ENCODE data around the gene TMEM100.

The TMEM100 gene

DNA sequence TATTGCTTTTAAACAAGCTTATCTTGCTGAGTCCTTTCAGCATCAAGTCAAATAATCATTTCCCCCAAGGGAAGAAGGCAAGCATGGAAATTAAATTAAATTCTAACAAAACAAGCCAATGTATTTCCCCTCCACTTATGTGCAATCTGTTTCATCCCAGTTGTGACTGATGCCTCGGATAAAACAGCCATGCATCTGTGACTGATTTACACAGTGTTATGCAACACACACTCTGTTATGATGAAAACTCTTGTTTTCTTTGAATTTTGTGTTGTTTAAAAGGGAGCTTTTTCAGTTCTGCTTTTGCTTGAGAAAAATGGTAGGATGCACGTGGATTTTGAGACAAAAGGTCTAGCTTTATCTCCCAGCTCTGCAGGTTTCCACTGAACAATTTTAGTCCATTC is 32.6 kb downstream of the TMEM100 start:
- H3K9me2 ChIP-seq (replicated peaks; ENCODE audit: low read depth, low read length), result no peaks in the 10 kb centered on the region
- no peaks in the 10 kb centered on the region for H3K4me1 ChIP-seq (ENCODE audit: insufficient read depth, low read length, poor library complexity, severe bottlenecking)
- no peaks in the 10 kb centered on the region for H3K79me2 ChIP-seq (ENCODE audit: insufficient read depth, low read length)
- no peak overlapping the region for H3K4me2 ChIP-seq (ENCODE audit: low read depth, low read length, poor library complexity, severe bottlenecking)
- no peak overlapping the region for H2AFZ ChIP-seq (ENCODE audit: low read length)
- TF ChIP-seq, protein P1, sequence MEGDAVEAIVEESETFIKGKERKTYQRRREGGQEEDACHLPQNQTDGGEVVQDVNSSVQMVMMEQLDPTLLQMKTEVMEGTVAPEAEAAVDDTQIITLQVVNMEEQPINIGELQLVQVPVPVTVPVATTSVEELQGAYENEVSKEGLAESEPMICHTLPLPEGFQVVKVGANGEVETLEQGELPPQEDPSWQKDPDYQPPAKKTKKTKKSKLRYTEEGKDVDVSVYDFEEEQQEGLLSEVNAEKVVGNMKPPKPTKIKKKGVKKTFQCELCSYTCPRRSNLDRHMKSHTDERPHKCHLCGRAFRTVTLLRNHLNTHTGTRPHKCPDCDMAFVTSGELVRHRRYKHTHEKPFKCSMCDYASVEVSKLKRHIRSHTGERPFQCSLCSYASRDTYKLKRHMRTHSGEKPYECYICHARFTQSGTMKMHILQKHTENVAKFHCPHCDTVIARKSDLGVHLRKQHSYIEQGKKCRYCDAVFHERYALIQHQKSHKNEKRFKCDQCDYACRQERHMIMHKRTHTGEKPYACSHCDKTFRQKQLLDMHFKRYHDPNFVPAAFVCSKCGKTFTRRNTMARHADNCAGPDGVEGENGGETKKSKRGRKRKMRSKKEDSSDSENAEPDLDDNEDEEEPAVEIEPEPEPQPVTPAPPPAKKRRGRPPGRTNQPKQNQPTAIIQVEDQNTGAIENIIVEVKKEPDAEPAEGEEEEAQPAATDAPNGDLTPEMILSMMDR (conservative IDR thresholded peaks at IDR 0.05; ENCODE audit: low read length), result no peak
- TF ChIP-seq EZH2phosphoT487 (IDR thresholded peaks at IDR 0.05; ENCODE audit: borderline replicate concordance), result no peak
- H3K4me3 ChIP-seq (ENCODE audit: low read length, poor library complexity, severe bottlenecking), result no peak overlapping the region
- H3F3A ChIP-seq (ENCODE audit: low read depth), result no peaks in the 10 kb centered on the region
- peaks cover 16% of the 10 kb centered on the region for H3K27me3 ChIP-seq (ENCODE audit: insufficient read depth, low read length, poor library complexity, severe bottlenecking)
- no peaks in the 10 kb centered on the region for H4K20me1 ChIP-seq (ENCODE audit: insufficient read depth, low read length, poor library complexity, severe bottlenecking)
- no peaks in the 10 kb centered on the region; the same call in 1 of the 2 replicates for H3K9me3 ChIP-seq (ENCODE audit: insufficient read depth, low read depth, low read length)
- no peak overlapping the region for H3K9ac ChIP-seq (ENCODE audit: low read depth, low read length, poor library complexity, severe bottlenecking)
- no peaks in the 10 kb centered on the region for H3K36me3 ChIP-seq (ENCODE audit: insufficient read depth, low read length)

DNA sequence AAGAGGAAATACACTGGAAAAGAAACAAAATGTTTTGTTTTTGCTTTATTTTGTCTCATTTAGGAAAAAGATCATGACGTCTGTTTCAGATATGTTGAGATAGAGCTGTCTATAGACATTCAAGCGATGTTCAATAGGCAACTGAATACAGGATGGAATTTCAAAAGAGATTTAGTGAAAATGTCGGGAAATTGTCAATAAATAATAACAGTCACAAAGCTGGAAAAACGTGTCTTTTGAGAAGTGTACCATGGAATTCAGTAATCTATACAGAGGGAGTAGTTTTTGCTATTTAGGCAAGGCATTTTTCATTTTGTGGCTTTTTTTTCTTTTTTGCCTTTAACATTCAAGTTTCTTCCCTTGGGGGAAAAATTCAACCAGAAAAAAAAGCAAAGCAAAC is 33.0 kb downstream of the TMEM100 start:
- TF ChIP-seq, protein P1 (conservative IDR thresholded peaks at IDR 0.05; ENCODE audit: low read length), result no peak
- no peak for TF ChIP-seq EZH2phosphoT487 (IDR thresholded peaks at IDR 0.05; ENCODE audit: borderline replicate concordance)
- Histone ChIP-seq H3K9me3 (ENCODE audit: insufficient read depth, low read depth, low read length) (no peaks in the 10 kb centered on the region; the same call in 1 of the 2 replicates), H4K20me1 (ENCODE audit: insufficient read depth, low read length, poor library complexity, severe bottlenecking) (no peaks in the 10 kb centered on the region)

DNA sequence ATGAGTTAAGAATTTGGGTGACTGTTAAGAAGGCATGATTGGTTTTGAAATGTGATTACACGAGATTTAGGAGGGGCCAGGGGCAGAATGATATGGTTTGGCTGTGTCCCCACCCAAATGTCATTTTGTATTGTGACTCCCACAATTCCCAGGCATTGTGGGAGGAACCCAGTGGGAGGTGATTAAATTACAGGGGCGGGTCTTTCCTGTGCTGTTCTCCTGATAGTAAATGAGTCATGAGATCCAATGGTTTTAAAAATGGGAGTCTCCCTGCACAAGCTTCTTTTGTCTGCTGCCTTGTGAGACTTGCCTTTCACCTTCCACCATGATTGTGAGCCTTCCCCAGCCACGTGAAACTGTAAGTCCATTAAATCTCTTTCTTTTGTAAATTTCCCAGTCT is 34.6 kb downstream of the TMEM100 start:
- Histone ChIP-seq H3K4me3 (ENCODE audit: low read length, poor library complexity, severe bottlenecking) (no peak overlapping the region), H3K9me3 (ENCODE audit: insufficient read depth, low read depth, low read length) (no peaks in the 10 kb centered on the region; the same call in 1 of the 2 replicates), H3K4me1 (ENCODE audit: insufficient read depth, low read length, poor library complexity, severe bottlenecking) (no peaks in the 10 kb centered on the region), H3K36me3 (ENCODE audit: insufficient read depth, low read length) (no peaks in the 10 kb centered on the region), H4K20me1 (ENCODE audit: insufficient read depth, low read length, poor library complexity, severe bottlenecking) (no peaks in the 10 kb centered on the region), H3K79me2 (ENCODE audit: insufficient read depth, low read length) (no peaks in the 10 kb centered on the region), H3K9ac (ENCODE audit: low read depth, low read length, poor library complexity, severe bottlenecking) (no peak overlapping the region), H2AFZ (ENCODE audit: low read length) (no peak overlapping the region), H3K4me2 (ENCODE audit: low read depth, low read length, poor library complexity, severe bottlenecking) (no peak overlapping the region), H3F3A (ENCODE audit: low read depth) (no peaks in the 10 kb centered on the region), H3K9me2 (replicated peaks; ENCODE audit: low read depth, low read length) (no peaks in the 10 kb centered on the region), H3K27me3 (ENCODE audit: insufficient read depth, low read length, poor library complexity, severe bottlenecking) (peaks cover 18% of the 10 kb centered on the region)
- TF ChIP-seq EZH2phosphoT487 (IDR thresholded peaks at IDR 0.05; ENCODE audit: borderline replicate concordance), result no peak
- TF ChIP-seq, protein P1 (conservative IDR thresholded peaks at IDR 0.05; ENCODE audit: low read length), result no peak

More for the DNA sequence above, 33.0 kb downstream of the TMEM100 start:
- H3K9ac ChIP-seq (ENCODE audit: low read depth, low read length, poor library complexity, severe bottlenecking), result no peak overlapping the region
- H3K27me3 ChIP-seq (ENCODE audit: insufficient read depth, low read length, poor library complexity, severe bottlenecking), result peaks cover 20% of the 10 kb centered on the region
- H3K36me3 ChIP-seq (ENCODE audit: insufficient read depth, low read length), result no peaks in the 10 kb centered on the region
- H3K4me2 ChIP-seq (ENCODE audit: low read depth, low read length, poor library complexity, severe bottlenecking), result no peak overlapping the region
- no peaks in the 10 kb centered on the region for H3F3A ChIP-seq (ENCODE audit: low read depth)
- H3K4me1 ChIP-seq (ENCODE audit: insufficient read depth, low read length, poor library complexity, severe bottlenecking), result no peaks in the 10 kb centered on the region
- no peaks in the 10 kb centered on the region for H3K9me2 ChIP-seq (replicated peaks; ENCODE audit: low read depth, low read length)
- no peak overlapping the region for H2AFZ ChIP-seq (ENCODE audit: low read length)
- H3K4me3 ChIP-seq (ENCODE audit: low read length, poor library complexity, severe bottlenecking), result no peak overlapping the region
- no peaks in the 10 kb centered on the region for H3K79me2 ChIP-seq (ENCODE audit: insufficient read depth, low read length)

All from Loucy (cell line).